PFSK-1 (cell line): ENCODE measurements around the gene CD83.

ENCODE experiments used
- POLR2AphosphoS5 ChIP-seq: IDR thresholded peaks from 2 replicates; pipeline ENCODE4 v1.6.1; 2012; ENCODE audit warnings: low read depth, mild to moderate bottlenecking, control low read depth, low read length, moderate library complexity
- REST ChIP-seq, 2 experiments: IDR thresholded peaks; 2 replicates each; pipeline versions ENCODE4 v1.6.1 to v1.8.0; 2011 to 2012; ENCODE audit warnings: low read depth in 2 of 2, low read length in 2 of 2, control low read depth in 1 of 2, inconsistent platforms in 1 of 2, mild to moderate bottlenecking in 1 of 2, moderate library complexity in 1 of 2; ENCODE audit not compliant: insufficient read depth in 1 of 2
- SIN3A ChIP-seq: IDR thresholded peaks from 2 replicates; pipeline ENCODE4 v1.6.1; 2012; ENCODE audit warnings: mild to moderate bottlenecking, low read length, moderate library complexity, borderline replicate concordance; ENCODE audit not compliant: insufficient read depth
- TAF1 ChIP-seq: IDR thresholded peaks from 2 replicates; pipeline ENCODE4 v1.6.1; 2012; ENCODE audit warnings: low read length, control low read depth, borderline replicate concordance; ENCODE audit not compliant: insufficient read depth

GRCh38 chr6:14081126-14081525 is 36.4 kb upstream of the CD83 start:
- TF ChIP-seq REST (IDR thresholded peaks at IDR 0.05; ENCODE audit: insufficient read depth in 1 of 2, low read depth in 2 of 2, low read length in 2 of 2), result no peak
- TF ChIP-seq POLR2AphosphoS5, result no peak
- no peak for TF ChIP-seq SIN3A
- TF ChIP-seq TAF1, result no peak
